HCEC 1CT (cell line): Measurements from ENCODE around the gene NAV3.
"Not testable (repeated sequence)": the region's sequence is repeated elsewhere in the genome, so short reads cannot be mapped to it uniquely, and the experiment has no call there.

Source experiments
- DNase-seq: peaks from one replicate; pipeline ENCODE4 v3.0.0-alpha.2; 2017

NAV3 gene

GRCh38 chr12:78204926-78205325, 374.2 kb downstream of the NAV3 start:
- no peak for DNase-seq

- DNase-seq, result no peak
Measured at GRCh38 chr12:78208092-78208491, 377.4 kb downstream of the NAV3 start.

- no peak for DNase-seq
Measured at GRCh38 chr12:78209846-78210505, 379.3 kb downstream of the NAV3 start.

- no peak for DNase-seq
Measured at GRCh38 chr12:78210506-78210860, 379.8 kb downstream of the NAV3 start.

- peak; percentile 80 for DNase-seq
Measured at GRCh38 chr12:78210894-78211302, 380.2 kb downstream of the NAV3 start.

GRCh38 chr12:78220811-78221210, 390.1 kb downstream of the NAV3 start:
- no peak for DNase-seq

GRCh38 chr12:78224154-78224553, 393.5 kb downstream of the NAV3 start:
- no peak for DNase-seq

- no peak for DNase-seq
Measured at GRCh38 chr12:78226763-78227162, 396.1 kb downstream of the NAV3 start.

- peak; percentile 56 for DNase-seq
Measured at GRCh38 chr12:78229591-78230101, 399.0 kb downstream of the NAV3 start.

GRCh38 chr12:78232756-78233155, 402.1 kb downstream of the NAV3 start:
- DNase-seq, result no peak

GRCh38 chr12:78236264-78236663, 405.6 kb downstream of the NAV3 start:
- DNase-seq, result no peak

GRCh38 chr12:78239544-78239943, 408.9 kb downstream of the NAV3 start:
- no peak for DNase-seq

GRCh38 chr12:78240827-78241226, 410.1 kb downstream of the NAV3 start:
- DNase-seq, result no peak

GRCh38 chr12:78241446-78241845, 410.8 kb downstream of the NAV3 start:
- DNase-seq, result no peak

GRCh38 chr12:78244916-78245507, 414.3 kb downstream of the NAV3 start:
- DNase-seq, result no peak

GRCh38 chr12:78248321-78248720, 417.6 kb downstream of the NAV3 start:
- peak; percentile 12 for DNase-seq

- DNase-seq, result no peak
Measured at GRCh38 chr12:78249578-78249977, 418.9 kb downstream of the NAV3 start.

- DNase-seq, result not testable (repeated sequence)
Measured at GRCh38 chr12:78257662-78258061, 427.0 kb downstream of the NAV3 start.

- no peak for DNase-seq
Measured at GRCh38 chr12:78260976-78261375, 430.3 kb downstream of the NAV3 start.

- no peak for DNase-seq
Measured at GRCh38 chr12:78261901-78262300, 431.2 kb downstream of the NAV3 start.
